Neural cell (in vitro differentiated cells): ENCODE results near the gene LIMS2. TPM values are rescaled to one million over a fixed set of nuclear protein-coding genes. Genes with fewer than 3 reads are reported as not detected.

Source experiments
- H2AFZ ChIP-seq: fragments of 200-600, 300-800 bp; sonication (generic), shearing (Covaris generic); 2 replicates; pipeline ENCODE4 v1.6.0; 2014; ENCODE audit warnings: low read depth, mild to moderate bottlenecking, antibody characterized with exemption, low read length, moderate library complexity
- H3F3A ChIP-seq: fragments of 200-600 bp; shearing (Covaris generic); 2 replicates; pipeline ENCODE4 v1.6.1; 2016; ENCODE audit warnings: mild to moderate bottlenecking, moderate library complexity, mixed read lengths, antibody characterized with exemption, low read length; ENCODE audit not compliant: insufficient read depth, poor library complexity, severe bottlenecking
- H3K27ac ChIP-seq: fragments of 200-600, 300-800 bp; sonication (generic), shearing (Covaris generic); 2 replicates; pipeline ENCODE4 v1.5.1; 2014; ENCODE audit warnings: mild to moderate bottlenecking, low read length, moderate library complexity
- H3K27me3 ChIP-seq: fragments of 300-800, 200-600 bp; sonication (generic), shearing (Covaris generic); 2 replicates; pipeline ENCODE4 v1.6.0; 2014; ENCODE audit warnings: mild to moderate bottlenecking, low read depth, low read length, moderate library complexity; ENCODE audit not compliant: insufficient read depth
- H3K36me3 ChIP-seq: fragments of 300-800, 200-600 bp; sonication (generic), shearing (Covaris generic); 2 replicates; pipeline ENCODE4 v1.5.1; 2014; ENCODE audit warnings: mild to moderate bottlenecking, antibody characterized with exemption, low read length, moderate library complexity; ENCODE audit not compliant: insufficient read depth
- H3K4me2 ChIP-seq: fragments of 300-800, 200-600 bp; sonication (generic), shearing (Covaris generic); 2 replicates; pipeline ENCODE4 v1.6.0; 2014; ENCODE audit warnings: mild to moderate bottlenecking, low read length
- H3K4me3 ChIP-seq: fragments of 300-800, 200-600 bp; sonication (generic), shearing (Covaris generic); 2 replicates; pipeline ENCODE4 v1.5.1; 2014; ENCODE audit warnings: mild to moderate bottlenecking, low read length, moderate library complexity
- H3K79me2 ChIP-seq: fragments of 200-600 bp; shearing (Covaris generic); replicated peaks from 2 replicates; pipeline ENCODE4 v1.6.0; 2014; ENCODE audit warnings: mild to moderate bottlenecking, low read length, moderate library complexity; ENCODE audit not compliant: insufficient read depth
- H3K9ac ChIP-seq: fragments of 300-800, 200-600 bp; sonication (generic), shearing (Covaris generic); 2 replicates; pipeline ENCODE4 v1.6.1; 2016; ENCODE audit warnings: mild to moderate bottlenecking, low read length, mixed read lengths
- H3K9me2 ChIP-seq: fragments of 200-600 bp; shearing (Covaris generic); 2 replicates; pipeline ENCODE4 v1.6.1; 2016; ENCODE audit warnings: mild to moderate bottlenecking, low read length, mixed read lengths; ENCODE audit not compliant: insufficient read depth
- H3K9me3 ChIP-seq: fragments of 200-600, 300-800 bp; sonication (generic), shearing (Covaris generic); 2 replicates; pipeline ENCODE4 v1.6.1; 2016; ENCODE audit warnings: mild to moderate bottlenecking, mixed run types, low read length, moderate library complexity, mixed read lengths
- H4K20me1 ChIP-seq: fragments of 200-600 bp; shearing (Covaris generic); 2 replicates; pipeline ENCODE4 v1.6.1; 2016; ENCODE audit warnings: mild to moderate bottlenecking, mixed run types; ENCODE audit not compliant: insufficient read depth
- CTCF ChIP-seq: fragments of 450-650 bp; IDR thresholded peaks from 2 replicates; pipeline ENCODE4 v1.5.1; 2014; ENCODE audit warnings: antibody characterized with exemption, mild to moderate bottlenecking, moderate library complexity; ENCODE audit not compliant: poor library complexity, severe bottlenecking
- EP300 ChIP-seq: fragments of 450-650 bp; conservative IDR thresholded peaks from 2 replicates; pipeline ENCODE4 v1.6.1; 2014; ENCODE audit warnings: antibody characterized with exemption, mild to moderate bottlenecking, moderate library complexity; ENCODE audit not compliant: poor library complexity, severe bottlenecking
- EZH2 ChIP-seq: fragments of 200-600, 300-800 bp; shearing (Covaris generic), sonication (generic); IDR thresholded peaks from 2 replicates; pipeline ENCODE4 v1.6.1; 2014; ENCODE audit warnings: antibody characterized with exemption, low read length, borderline replicate concordance, mild to moderate bottlenecking; ENCODE audit not compliant: insufficient read depth, poor library complexity, severe bottlenecking
- MXI1 ChIP-seq: fragments of 450-650 bp; conservative IDR thresholded peaks from 2 replicates; pipeline ENCODE4 v1.6.1; 2014; ENCODE audit warnings: antibody characterized with exemption, mild to moderate bottlenecking; ENCODE audit not compliant: poor library complexity, severe bottlenecking
- POLR2AphosphoS5 ChIP-seq: IDR thresholded peaks from 2 replicates; pipeline ENCODE4 v1.6.1; 2012
- RAD21 ChIP-seq: fragments of 450-650 bp; conservative IDR thresholded peaks from 2 replicates; pipeline ENCODE4 v1.6.1; 2014; ENCODE audit warnings: antibody characterized with exemption, mild to moderate bottlenecking, moderate library complexity
- REST ChIP-seq: IDR thresholded peaks from 2 replicates; pipeline ENCODE4 v1.6.1; 2012; ENCODE audit warnings: borderline replicate concordance
- SMC3 ChIP-seq: fragments of 450-650 bp; conservative IDR thresholded peaks from 2 replicates; pipeline ENCODE4 v1.6.1; 2014; ENCODE audit warnings: antibody characterized with exemption, mild to moderate bottlenecking, moderate library complexity; ENCODE audit not compliant: poor library complexity
- TAF1 ChIP-seq: IDR thresholded peaks from 2 replicates; pipeline ENCODE4 v1.6.1; 2012; ENCODE audit warnings: low read depth
- polyA plus RNA-seq: library from polyadenylated mRNA; depleted of rRNA; stranded (reverse); fragments of >200 nt; gene quantifications from 2 replicates; pipeline ENCODE4 v1.2.3, GENCODE V29; 2014

Gene LIMS2
- polyA plus RNA-seq, 1 donor from 2014 or later, result not detected

GRCh38 chr2:127625572-127625951 lies 49.8 kb downstream of the LIMS2 start:
- Histone ChIP-seq H3F3A (no peaks in the 10 kb centered on the region), H2AFZ (no peak overlapping the region), H3K79me2 (no peaks in the 10 kb centered on the region), H4K20me1 (no peaks in the 10 kb centered on the region), H3K4me3 (no peak overlapping the region), H3K27ac (no peak overlapping the region), H3K9me2 (no peaks in the 10 kb centered on the region), H3K9ac (no peak overlapping the region), H3K27me3 (no peaks in the 10 kb centered on the region), H3K4me2 (no peak overlapping the region), H3K9me3 (no peaks in the 10 kb centered on the region), H3K36me3 (no peaks in the 10 kb centered on the region)
- TF ChIP-seq EP300 (no peak), RAD21 (no peak), EZH2 (no peak), REST (no peak), MXI1 (no peak), SMC3 (no peak), CTCF (no peak), TAF1 (no peak), POLR2AphosphoS5 (no peak)

DNA sequence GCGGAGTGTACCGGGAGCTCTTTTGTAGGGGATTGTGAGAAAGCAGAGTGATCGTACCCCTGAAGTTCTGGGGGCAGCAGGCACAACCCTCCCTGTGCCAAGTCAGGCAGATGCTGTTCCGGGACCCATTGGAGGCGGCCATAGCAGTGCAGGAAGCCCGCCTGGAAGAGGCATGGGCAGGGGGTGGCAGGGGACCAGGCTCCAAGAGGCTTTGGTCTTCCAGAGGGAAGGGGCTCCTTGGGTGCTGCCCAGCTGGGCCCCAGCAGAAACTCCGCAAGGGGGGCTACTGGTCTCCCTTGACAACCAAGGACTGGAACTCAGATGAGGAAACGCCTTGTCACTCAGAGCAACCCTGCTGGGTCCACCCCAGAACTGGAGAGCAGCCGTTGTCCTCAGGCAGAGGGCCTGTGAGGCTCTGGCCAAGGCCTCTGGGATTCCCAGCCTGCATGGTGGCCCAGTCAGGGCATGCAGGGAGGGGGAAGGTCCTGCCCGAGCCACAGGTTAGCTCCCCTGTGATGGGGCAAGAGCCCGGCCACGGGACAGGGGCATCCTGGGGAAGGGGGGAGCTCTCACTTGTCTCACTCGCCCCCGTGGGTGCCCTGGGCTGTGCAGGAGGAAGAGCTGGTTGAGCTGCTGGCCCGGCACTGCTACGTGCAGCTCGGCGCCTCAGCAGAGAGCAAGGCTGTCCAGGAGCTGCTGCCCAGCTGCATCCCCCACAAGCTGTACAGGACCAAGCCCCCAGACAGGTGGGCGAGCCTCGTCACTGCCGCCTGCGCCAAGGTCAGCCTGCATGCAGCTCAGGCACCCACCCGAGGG lies 50.4 kb downstream of the LIMS2 start:
- no peak overlapping the region for H3K4me2 ChIP-seq
- no peaks in the 10 kb centered on the region for H4K20me1 ChIP-seq
- no peaks in the 10 kb centered on the region for H3F3A ChIP-seq
- H3K79me2 ChIP-seq, result no peaks in the 10 kb centered on the region
- no peaks in the 10 kb centered on the region for H3K9me2 ChIP-seq
- no peaks in the 10 kb centered on the region for H3K27me3 ChIP-seq
- H2AFZ ChIP-seq, result no peak overlapping the region
- no peaks in the 10 kb centered on the region for H3K36me3 ChIP-seq
- no peak overlapping the region for H3K9ac ChIP-seq
- no peak overlapping the region for H3K4me3 ChIP-seq
- no peak overlapping the region for H3K27ac ChIP-seq
- H3K9me3 ChIP-seq, result no peaks in the 10 kb centered on the region
- TF ChIP-seq TAF1, result no peak
- no peak for TF ChIP-seq CTCF
- TF ChIP-seq EP300, result no peak
- no peak for TF ChIP-seq SMC3
- no peak for TF ChIP-seq RAD21
- no peak for TF ChIP-seq EZH2
- no peak for TF ChIP-seq REST
- no peak for TF ChIP-seq MXI1
- TF ChIP-seq POLR2AphosphoS5, result no peak
